NCI-H2107 treated with DMSO at 0.1 percent for 48 hours (cell line): Measurements from ENCODE around the gene RNF183.
"Not testable (repeated sequence)": the region's sequence is repeated elsewhere in the genome, so short reads cannot be mapped to it uniquely, and the experiment has no call there.

Source experiments
- DNase-seq: peaks from one replicate; lab custom pipeline; 2025; ENCODE audit not compliant: unreplicated experiment; lab: John Stamatoyannopoulos, UW

RNF183 gene

DNA sequence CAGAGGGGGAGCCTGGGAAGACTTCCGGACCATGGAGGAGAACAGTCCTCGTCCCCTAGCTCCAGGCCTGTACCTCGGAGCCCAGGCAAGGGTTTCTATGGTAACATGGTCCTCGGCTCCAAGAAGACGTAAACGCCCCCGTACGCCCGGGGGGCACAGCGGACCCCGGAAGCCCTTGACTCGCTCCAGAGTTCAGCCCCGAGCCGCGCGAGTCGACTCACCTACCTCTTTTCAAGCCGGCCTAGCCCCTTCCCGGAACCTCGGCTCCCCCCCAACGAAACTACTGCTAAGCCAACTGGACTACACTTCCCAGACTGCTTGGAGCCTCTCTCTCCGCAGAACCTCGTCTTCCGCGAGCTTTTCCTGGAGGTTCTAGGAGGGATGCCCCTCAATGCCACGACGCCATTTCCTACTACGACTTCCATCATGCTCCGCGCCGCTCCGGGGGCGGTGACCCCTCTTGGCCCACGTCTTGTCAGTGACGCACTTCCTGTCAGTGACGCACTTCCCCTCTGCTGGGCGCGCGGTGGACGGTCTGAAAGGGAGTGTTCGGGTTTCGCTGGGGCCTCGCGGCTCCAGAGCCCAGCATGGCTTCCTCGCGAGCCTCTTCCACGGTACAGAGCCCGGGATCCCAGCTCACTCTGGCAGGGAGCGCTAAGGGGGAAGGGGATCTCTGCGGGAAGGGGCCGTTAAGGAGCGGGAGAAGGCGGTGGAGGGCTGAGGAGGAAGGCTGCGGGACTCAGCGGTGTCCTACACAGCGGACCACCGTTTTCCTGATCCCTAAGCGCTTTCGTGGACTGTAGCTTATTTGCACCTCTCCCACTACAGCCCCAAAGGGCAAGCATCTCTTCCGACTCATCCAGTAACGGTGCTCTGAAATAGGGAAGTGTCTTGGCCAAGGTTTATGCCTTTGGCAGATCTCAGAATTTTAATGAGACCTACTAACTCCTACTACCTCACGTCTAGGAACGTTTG, 27.7 kb downstream of the RNF183 start, which contains the start of the genes CDC26 and PRPF4:
TSS of gene CDC26 (minus strand) at position 416 of the 975 bp plus-strand sequence. CDS start 3,065 bp downstream, outside the sequence.
TSS of gene PRPF4 (plus strand) at position 502 of the 975 bp plus-strand sequence. CDS start at position 588, 86 bp downstream.
- peak; percentile 96 for DNase-seq

DNA sequence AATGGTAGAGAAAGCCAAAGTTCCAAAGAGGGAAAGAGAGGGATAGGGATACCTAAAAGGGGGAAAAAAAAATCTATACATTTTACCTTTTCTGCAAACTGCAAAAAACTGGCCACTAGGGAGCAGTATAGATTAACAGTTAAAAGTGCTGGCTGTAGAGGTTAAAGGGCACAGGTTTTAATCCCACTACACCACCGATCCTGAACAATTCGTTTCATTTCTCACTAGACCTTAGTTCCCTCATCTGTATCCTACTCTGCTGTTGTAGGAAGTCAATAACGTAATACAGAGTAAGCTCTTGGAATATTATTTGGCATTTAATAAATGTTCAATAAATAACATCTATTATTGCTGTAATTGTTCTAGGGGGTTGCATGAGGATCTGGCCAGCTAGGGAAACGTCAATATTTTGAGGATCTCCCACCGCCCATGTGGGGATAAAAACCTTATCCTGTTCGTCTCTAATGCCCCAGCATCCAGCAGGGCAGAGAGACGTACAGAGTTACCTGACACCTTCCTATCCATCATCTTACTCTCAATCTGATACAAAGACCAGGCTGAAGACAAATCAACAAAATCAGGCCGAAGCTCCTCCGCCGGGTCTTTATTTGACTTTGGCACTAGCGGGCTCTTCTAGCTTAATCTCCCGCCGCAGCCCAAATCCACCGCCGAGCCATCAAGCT, 28.6 kb downstream of the RNF183 start:
- peak; percentile 37 for DNase-seq

DNA sequence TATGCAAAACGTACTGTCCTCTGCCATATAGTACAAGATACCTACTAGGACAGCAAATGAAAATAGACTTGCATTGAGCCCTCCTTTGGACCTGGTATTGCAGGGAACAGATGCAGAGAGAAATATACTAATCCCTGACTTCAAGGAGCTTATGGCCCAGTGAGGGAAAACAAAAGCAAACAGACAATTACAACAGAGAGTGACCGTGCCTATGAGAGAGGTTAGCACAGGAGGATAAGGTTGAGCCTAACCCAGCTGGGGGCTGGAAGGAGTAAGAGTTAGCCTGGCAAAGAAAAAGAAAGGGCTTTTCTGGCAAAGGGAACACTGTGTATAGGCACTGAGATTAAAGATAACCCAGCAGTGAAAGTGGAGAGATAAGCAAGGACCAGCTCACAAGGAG, 33.3 kb downstream of the RNF183 start:
- no peak for DNase-seq

DNA sequence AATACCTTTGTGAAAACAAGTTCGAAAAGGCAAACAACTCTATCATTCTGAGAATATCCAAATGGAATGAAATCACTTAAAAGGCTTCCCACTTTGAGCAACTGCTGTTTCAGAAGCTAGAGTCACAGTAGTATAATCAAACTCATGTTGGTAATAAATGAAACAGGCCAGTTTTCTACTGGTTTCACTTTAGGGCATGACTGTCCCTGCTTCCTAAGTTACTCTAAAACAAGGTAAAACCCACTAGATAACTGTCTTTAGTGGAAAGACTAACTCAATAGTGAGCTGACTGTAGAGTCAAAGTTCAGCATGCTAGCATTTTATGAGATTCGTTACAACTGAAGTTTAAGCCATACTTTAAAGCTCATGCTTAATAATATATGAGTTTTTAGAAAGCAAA, 33.8 kb downstream of the RNF183 start:
- no peak for DNase-seq

DNA sequence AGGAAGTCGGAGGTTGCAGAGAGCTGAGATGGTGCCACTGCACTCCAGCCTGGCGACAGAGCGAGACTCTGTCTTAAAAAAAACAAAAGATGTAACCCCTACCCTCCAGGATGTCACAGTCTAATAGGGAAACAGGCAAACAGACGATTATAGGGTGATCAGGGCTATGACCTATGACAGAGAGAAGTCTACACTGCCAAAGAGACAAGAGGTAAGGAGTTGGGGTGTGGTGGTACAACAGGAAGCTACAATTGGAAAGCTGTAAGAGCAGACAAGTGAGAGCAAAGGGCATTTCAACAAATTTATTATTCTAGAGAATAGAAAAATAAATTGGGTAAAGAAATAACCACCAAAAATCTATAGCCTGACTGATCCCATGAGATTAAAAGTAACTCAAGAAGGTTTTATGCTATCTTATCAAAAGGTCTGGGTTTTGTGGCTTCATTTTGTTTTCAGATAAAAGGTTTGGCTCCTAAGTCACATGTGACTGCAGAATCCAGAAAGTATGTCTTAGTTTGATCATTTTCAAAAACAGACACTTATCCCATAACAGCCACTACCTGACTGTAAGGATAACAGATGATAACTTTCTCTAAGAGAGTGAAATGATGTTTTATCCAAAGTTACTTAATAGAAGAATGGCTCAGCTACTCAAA, 35.1 kb downstream of the RNF183 start:
- no peak for DNase-seq

DNA sequence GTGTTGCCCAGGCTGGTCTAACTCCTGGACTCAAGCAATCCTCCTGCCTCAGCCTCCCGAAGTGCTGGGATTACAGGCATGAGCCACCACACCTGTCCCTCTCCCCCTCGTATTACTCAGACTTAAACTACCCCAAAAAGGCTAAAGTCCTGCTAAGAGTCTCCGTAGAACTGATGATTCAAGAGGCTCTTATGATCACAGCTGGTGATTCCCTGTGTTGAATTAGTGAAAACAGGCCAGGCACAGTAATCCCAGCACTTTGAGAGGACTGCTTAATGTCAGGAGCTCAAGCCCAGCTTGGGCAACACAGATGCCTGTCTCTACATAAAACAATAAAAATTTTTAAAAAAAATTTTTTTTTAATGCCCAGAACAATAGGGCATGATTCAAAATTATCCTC, 37.0 kb downstream of the RNF183 start:
- no peak for DNase-seq

DNA sequence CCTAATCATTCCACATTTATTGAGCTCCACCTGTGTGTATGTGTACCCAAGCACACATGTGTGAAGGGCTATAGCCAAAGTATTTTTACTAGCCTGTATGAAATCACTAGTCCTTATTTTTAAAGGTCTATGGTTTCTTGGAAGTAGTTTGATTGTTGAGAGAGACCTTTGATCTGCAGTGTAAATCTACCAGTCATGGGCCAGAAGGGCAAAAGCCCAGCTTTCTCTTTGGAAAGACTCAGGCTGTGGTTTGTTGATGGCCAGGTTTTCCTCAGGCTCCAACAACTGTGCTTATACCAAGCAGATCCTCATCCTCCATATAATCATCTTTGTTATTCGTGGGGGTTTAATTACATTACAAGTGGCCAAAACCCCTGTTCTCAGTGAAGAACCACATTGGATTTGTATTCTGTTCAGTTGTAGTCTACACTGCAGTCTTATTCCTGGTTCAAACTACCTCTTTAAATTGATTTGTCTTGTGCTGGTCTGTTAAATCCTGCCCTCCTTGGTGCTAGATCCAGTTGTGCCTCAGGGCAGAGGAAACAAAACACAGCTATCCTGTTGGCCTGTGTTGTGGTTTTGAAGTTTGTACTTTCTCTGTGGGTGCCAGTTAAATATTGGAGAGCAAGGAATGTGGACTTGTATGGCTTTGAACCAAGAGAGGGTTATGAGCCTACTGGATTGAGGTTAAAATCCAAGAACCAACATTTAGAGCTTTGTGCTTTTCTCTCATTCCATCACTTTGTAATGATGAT, 41.1 kb downstream of the RNF183 start:
- no peak for DNase-seq

DNA sequence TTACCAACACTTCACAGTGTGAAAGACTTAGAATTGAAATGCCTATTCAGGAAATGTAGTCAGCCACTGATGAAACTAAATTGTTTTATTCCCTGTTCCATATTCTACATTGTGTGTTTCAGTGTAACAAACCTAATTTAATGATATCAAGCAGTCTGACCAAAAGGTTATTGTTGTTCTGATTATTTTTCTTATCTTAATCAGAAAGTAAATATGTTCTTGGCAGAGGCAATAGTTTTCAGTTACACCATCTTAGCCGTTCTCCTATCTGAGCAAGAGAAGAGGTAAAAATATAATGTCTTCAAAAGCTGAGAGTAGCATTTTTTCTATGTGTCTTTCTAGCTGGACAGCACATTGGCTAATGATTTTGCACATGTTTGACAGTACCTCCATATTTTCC, 44.9 kb downstream of the RNF183 start:
- DNase-seq: no peak

DNA sequence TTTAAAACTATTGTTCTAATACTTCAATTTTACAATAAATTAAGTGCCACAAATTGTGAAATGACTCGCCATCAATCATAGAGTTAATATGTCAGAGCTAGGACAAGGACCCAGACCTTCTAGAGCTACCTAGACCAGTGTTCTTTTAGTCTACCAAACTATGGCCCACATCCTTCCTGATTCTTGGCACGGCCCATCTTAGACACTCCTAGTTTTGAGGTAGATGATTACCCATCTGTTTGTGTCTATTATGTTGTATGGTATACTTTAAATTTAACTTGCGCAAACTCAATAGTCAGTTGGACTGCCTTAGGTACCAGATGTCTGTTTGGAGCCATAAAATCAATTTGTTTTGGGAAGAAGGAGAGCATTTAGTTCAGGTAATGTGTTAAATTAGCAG, 45.3 kb downstream of the RNF183 start:
- DNase-seq: no peak

DNA sequence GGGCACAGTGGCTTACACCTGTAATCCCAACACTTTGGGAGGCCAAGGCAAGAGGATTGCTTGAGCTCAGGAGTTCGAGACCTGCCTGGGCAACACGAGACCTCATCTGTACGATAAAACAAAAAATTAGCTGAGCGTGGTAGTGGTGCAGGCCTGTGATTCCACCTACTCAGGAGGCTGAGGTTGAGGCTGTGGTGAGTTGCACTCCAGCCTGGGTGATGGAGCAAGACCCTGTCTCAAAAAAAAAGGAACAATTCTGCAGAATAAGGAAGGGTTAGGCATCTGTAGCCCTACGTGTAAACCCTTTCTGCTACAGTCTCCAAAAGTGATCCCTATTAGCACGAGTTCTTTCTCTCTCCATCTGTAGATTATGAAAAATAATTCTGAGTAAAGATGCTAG, 47.7 kb downstream of the RNF183 start:
- DNase-seq: no peak

DNA sequence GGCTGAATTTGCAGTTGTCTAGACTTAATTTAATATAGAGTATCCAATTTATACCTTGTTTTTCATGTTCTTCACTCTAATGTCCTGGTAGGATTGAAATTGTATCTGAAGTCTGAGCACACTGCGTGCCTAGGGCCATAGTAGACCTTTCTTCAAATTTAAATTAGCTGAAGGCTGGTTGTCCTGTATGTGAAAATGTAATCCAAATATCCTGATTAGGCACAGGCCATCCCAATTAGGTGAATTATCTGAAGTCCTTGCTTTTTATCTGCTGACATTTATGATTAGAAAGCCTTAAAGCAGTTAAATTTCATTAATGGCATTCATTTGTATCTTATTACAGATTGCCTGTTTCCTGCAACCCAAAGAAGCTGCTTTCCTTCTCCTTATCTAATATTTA, 48.2 kb downstream of the RNF183 start:
- DNase-seq: no peak

DNA sequence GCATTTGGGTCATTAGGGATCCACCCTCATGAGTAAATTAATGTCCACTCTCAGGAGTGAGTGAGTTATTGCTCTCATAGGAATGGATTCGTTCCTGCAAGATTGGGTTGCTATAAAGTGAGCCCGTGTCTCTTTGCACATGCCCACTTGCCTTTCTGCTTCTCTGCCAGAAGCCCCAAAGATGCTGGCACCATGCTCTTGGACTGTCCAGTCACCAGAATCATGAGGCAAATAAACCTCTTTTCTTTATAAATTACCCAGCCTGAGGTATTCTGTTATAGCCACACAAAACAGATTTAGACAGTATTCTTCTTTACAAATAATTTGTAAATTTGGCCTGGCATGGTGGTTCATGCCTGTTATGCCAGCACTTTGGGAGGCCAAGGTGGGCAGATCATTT, 52.4 kb downstream of the RNF183 start:
- DNase-seq: no peak

DNA sequence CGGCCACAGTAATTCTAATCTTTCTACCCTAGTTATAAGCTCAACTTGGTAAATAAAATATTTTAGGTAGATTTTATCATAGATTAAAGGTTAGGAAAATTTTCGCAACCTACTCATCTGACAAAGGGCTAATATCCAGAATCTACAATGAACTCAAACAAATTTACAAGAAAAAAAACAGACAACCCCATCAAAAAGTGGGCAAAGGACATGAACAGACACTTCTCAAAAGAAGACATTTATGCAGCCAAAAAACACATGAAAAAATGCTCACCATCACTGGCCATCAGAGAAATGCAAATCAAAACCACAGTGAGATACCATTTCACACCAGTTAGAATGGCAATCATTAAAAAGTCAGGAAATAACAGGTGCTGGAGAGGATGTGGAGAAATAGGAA, 53.5 kb downstream of the RNF183 start:
- not testable (repeated sequence) for DNase-seq

DNA sequence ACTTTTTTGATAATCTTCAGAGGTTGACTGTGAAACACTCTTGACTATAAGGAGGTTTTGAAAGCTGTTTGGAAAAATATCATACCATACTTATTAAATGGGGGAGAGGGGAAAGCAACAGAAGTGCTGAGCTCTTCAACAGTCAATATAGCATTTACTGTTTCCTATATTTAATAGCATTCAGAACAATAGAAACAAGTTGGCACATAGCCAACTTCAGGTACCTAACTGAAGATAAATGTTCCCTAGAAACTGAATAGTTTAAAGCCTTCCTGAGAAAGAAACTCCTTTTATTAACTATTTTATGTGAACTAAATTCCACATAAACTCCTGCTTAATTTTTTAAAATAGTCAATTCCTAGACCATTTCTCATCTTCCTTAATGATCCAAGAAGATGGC, 55.5 kb downstream of the RNF183 start:
- no peak for DNase-seq
